ENCODE measurements around the gene FAM13A.
"Not testable (repeated sequence)": the region's sequence is repeated elsewhere in the genome, so short reads cannot be mapped to it uniquely, and the experiment has no call there.

The FAM13A gene

GRCh38 chr4:88858752-88859151 is 198.2 kb downstream of the FAM13A start:
- H3F3A ChIP-seq (ENCODE audit: insufficient read depth, low read length): peaks cover 6% of the 10 kb centered on the region; the same call in 1 of the 2 replicates
- H3K9me2 ChIP-seq (replicated peaks; ENCODE audit: insufficient read depth, low read length): no peaks in the 10 kb centered on the region
- H4K20me1 ChIP-seq (ENCODE audit: insufficient read depth, low read length): no peaks in the 10 kb centered on the region
- no peaks in the 10 kb centered on the region for H3K79me2 ChIP-seq (ENCODE audit: low read length)
- H3K4me3 ChIP-seq (ENCODE audit: low read length): no peak overlapping the region
- TF ChIP-seq EZH2phosphoT487 (IDR thresholded peaks at IDR 0.05; ENCODE audit: low read length) (no peak), CTCF (IDR thresholded peaks at IDR 0.05; ENCODE audit: low read length) (no peak), EZH2 (optimal IDR thresholded peaks at IDR 0.05; ENCODE audit: low read depth, low read length) (no peak)
- H3K27me3 ChIP-seq (replicated peaks; ENCODE audit: insufficient read depth, low read length): no peaks in the 10 kb centered on the region
- peak overlapping the region; percentile 32; the same call in 1 of the 2 replicates for H3K27ac ChIP-seq (ENCODE audit: low read length)
- H3K4me1 ChIP-seq (ENCODE audit: low read length): peaks cover 16% of the 10 kb centered on the region
- peak overlapping the region; percentile 28 for H3K4me2 ChIP-seq (ENCODE audit: low read depth, low read length)
- H3K36me3 ChIP-seq (replicated peaks; ENCODE audit: insufficient read depth, low read length): no peaks in the 10 kb centered on the region
- H2AFZ ChIP-seq (ENCODE audit: low read length): no peak overlapping the region
- H3K9me3 ChIP-seq (replicated peaks; ENCODE audit: insufficient read depth, low read length): no peaks in the 10 kb centered on the region
- no peak overlapping the region for H3K9ac ChIP-seq (ENCODE audit: low read length)
- peak; percentile 67 for DNase-seq

GRCh38 chr4:88857588-88857987 is 199.4 kb downstream of the FAM13A start:
- no peaks in the 10 kb centered on the region for H3K9me2 ChIP-seq (replicated peaks; ENCODE audit: insufficient read depth, low read length)
- no peaks in the 10 kb centered on the region for H3K9me3 ChIP-seq (replicated peaks; ENCODE audit: insufficient read depth, low read length)
- H3K79me2 ChIP-seq (ENCODE audit: low read length): no peaks in the 10 kb centered on the region
- peaks cover 6% of the 10 kb centered on the region; the same call in 1 of the 2 replicates for H3F3A ChIP-seq (ENCODE audit: insufficient read depth, low read length)
- peaks cover 16% of the 10 kb centered on the region for H3K4me1 ChIP-seq (ENCODE audit: low read length)
- H4K20me1 ChIP-seq (ENCODE audit: insufficient read depth, low read length): no peaks in the 10 kb centered on the region
- H3K27me3 ChIP-seq (replicated peaks; ENCODE audit: insufficient read depth, low read length): no peaks in the 10 kb centered on the region
- no peak overlapping the region for H3K27ac ChIP-seq (ENCODE audit: low read length)
- TF ChIP-seq EZH2 (optimal IDR thresholded peaks at IDR 0.05; ENCODE audit: low read depth, low read length) (no peak), CTCF (IDR thresholded peaks at IDR 0.05; ENCODE audit: low read length) (no peak), EZH2phosphoT487 (IDR thresholded peaks at IDR 0.05; ENCODE audit: low read length) (no peak)
- H3K4me3 ChIP-seq (ENCODE audit: low read length): no peak overlapping the region
- no peak overlapping the region for H3K9ac ChIP-seq (ENCODE audit: low read length)
- no peak overlapping the region for H2AFZ ChIP-seq (ENCODE audit: low read length)
- no peaks in the 10 kb centered on the region for H3K36me3 ChIP-seq (replicated peaks; ENCODE audit: insufficient read depth, low read length)
- no peak for DNase-seq
- H3K4me2 ChIP-seq (ENCODE audit: low read depth, low read length): no peak overlapping the region

DNA sequence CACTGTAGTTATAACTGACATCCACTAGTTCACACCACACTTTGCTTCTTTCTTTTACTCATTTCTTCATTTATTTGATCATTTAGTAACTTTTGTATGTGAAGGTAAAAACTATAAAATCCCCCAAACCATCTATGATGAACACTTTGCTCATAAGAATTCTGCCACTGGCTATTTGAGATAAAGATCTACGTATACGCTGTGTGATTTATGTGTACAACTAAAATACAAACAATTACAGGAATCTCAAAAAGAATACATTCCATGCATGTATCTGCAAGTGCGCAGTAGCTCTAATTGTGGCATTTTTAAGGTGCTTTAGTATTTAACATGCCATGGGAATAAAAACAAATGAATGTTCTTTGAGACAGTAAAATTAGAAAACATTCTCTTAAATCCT is 202.5 kb downstream of the FAM13A start:
- no peak overlapping the region for H3K4me2 ChIP-seq (ENCODE audit: low read depth, low read length)
- peaks cover 12% of the 10 kb centered on the region for H3K4me1 ChIP-seq (ENCODE audit: low read length)
- H3K4me3 ChIP-seq (ENCODE audit: low read length): no peak overlapping the region
- peaks cover 6% of the 10 kb centered on the region; the same call in 1 of the 2 replicates for H3F3A ChIP-seq (ENCODE audit: insufficient read depth, low read length)
- no peak overlapping the region for H2AFZ ChIP-seq (ENCODE audit: low read length)
- H3K9ac ChIP-seq (ENCODE audit: low read length): no peak overlapping the region
- H3K9me3 ChIP-seq (replicated peaks; ENCODE audit: insufficient read depth, low read length): no peaks in the 10 kb centered on the region
- no peak overlapping the region for H3K27ac ChIP-seq (ENCODE audit: low read length)
- DNase-seq: no peak
- TF ChIP-seq EZH2 (optimal IDR thresholded peaks at IDR 0.05; ENCODE audit: low read depth, low read length) (no peak), CTCF (IDR thresholded peaks at IDR 0.05; ENCODE audit: low read length) (no peak), EZH2phosphoT487 (IDR thresholded peaks at IDR 0.05; ENCODE audit: low read length) (no peak)
- no peaks in the 10 kb centered on the region for H3K79me2 ChIP-seq (ENCODE audit: low read length)
- H3K27me3 ChIP-seq (replicated peaks; ENCODE audit: insufficient read depth, low read length): no peaks in the 10 kb centered on the region
- no peaks in the 10 kb centered on the region for H3K36me3 ChIP-seq (replicated peaks; ENCODE audit: insufficient read depth, low read length)
- H4K20me1 ChIP-seq (ENCODE audit: insufficient read depth, low read length): no peaks in the 10 kb centered on the region
- no peaks in the 10 kb centered on the region for H3K9me2 ChIP-seq (replicated peaks; ENCODE audit: insufficient read depth, low read length)

DNA sequence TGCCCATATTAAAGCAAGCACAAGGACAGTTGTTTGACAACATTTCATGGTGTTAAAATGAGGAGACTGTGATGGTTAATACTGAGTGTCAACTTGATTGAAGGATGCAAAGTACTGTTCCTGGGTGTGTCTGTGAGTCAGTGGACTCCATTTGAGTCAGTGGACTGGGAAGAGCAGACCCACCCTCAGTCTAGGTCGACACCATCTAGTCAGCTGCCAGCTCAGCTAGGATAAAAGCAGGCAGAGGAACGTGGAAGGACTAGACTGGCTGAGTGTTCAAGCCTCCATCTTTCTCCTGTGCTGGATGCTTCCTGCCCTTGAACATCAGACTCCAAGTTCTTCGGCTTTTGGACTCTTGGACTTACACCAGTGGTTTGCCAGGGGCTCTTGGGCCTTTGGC is 203.4 kb downstream of the FAM13A start:
- not testable (repeated sequence) for H3K27ac ChIP-seq (ENCODE audit: low read length); H3K27me3 ChIP-seq (replicated peaks; ENCODE audit: insufficient read depth, low read length); H3K79me2 ChIP-seq (ENCODE audit: low read length); H3F3A ChIP-seq (ENCODE audit: insufficient read depth, low read length); H3K4me3 ChIP-seq (ENCODE audit: low read length); H2AFZ ChIP-seq (ENCODE audit: low read length); H3K4me2 ChIP-seq (ENCODE audit: low read depth, low read length); H4K20me1 ChIP-seq (ENCODE audit: insufficient read depth, low read length); H3K9ac ChIP-seq (ENCODE audit: low read length); H3K9me3 ChIP-seq (replicated peaks; ENCODE audit: insufficient read depth, low read length); H3K4me1 ChIP-seq (ENCODE audit: low read length); DNase-seq; H3K36me3 ChIP-seq (replicated peaks; ENCODE audit: insufficient read depth, low read length); H3K9me2 ChIP-seq (replicated peaks; ENCODE audit: insufficient read depth, low read length)

Measured in MM.1S (cell line).